Superior temporal gyrus (tissue), 1 donor: ENCODE data around the gene SFN.

ENCODE experiments used
- DNase-seq: peaks from one replicate; pipeline ENCODE4 v3.0.0-alpha.2; 2016; ENCODE audit errors: extremely low spot score

The SFN gene

GRCh38 chr1:26911399-26912146, 48.6 kb downstream of the SFN start:
- no peak for DNase-seq

- DNase-seq = no peak
These were observed 49.2 kb downstream of the SFN start for GRCh38 chr1:26912147-26912490.

- no peak for DNase-seq
These were observed 50.4 kb downstream of the SFN start for GRCh38 chr1:26913389-26913753.
